GM23248 (cell line): ENCODE results near the gene PIP5K1C.

Experiments
- EZH2 ChIP-seq: fragments of 200-600 bp; sonication (generic); IDR thresholded peaks from 2 replicates; pipeline ENCODE4 v1.6.1; 2018; ENCODE audit warnings: antibody characterized with exemption, mild to moderate bottlenecking; ENCODE audit not compliant: insufficient read depth, poor library complexity, severe bottlenecking
- EZH2phosphoT487 ChIP-seq: fragments of 200-600 bp; sonication (generic); IDR thresholded peaks from 2 replicates; pipeline ENCODE4 v1.6.1; 2018; ENCODE audit warnings: antibody characterized with exemption, moderate library complexity, mild to moderate bottlenecking, low read depth; ENCODE audit not compliant: insufficient read depth

- TF ChIP-seq EZH2phosphoT487 (no peak), EZH2 (no peak)
These were observed 72.9 kb downstream of the PIP5K1C start for GRCh38 chr19:3627351-3627723.
